ENCODE results near the gene IKZF2.

IKZF2 gene

DNA sequence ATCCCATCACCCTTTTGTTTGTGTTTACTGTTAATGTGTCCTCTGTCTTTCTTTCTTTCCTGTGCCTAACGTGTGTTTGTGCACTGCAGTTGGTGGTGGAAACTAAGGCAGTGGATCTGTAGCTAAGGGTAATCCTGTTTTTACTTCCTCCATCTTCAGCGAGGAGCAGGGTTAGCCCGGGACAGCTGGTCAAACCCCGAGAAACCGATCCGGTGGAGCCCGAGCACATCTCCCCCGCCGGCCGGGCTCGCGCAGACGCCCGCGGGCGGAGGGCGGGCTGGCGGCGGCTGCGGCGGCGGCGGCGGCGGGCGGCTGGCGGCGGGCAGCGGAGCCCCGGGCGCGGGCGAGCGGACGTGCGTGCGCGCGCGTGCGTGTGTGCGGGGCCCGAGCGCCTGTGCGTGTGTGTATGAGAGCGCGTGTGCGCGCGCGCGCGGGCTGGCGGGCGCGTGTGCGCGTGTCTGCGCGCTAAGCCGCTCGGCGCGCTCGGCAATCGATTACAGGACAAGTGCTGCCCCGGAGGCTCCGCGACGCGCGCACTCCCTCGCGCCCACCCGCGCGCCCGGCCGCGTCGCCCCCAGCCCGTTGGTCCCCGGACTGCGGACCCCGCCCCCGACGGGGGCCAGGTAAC, at the start of gene IKZF2:
Gene IKZF2 (minus strand): TSS at position 176 of the 628 bp plus-strand sequence. CDS start 2,983 bp downstream, outside the sequence.
- DNase-seq, result peak; percentile 95

DNA sequence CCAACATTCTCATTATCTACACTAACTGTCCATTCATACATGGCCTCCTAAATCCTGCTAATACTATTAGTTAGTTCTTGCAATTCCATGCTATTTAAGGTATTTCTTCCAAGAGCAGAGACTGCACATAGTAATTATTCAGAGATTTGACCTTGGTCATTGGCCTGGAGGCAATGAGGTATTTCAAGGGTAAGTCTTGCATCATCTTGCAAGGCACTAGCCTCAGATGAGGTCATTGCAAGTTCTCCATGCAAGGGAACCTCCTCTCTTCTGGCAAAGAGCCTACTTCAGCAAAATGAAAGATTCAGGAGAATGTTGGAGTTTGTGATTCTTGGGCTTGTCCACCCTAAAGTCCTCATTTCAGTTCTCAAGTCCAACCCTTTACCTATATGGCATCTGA, 48.5 kb upstream of the IKZF2 start:
- no peak for DNase-seq

DNA sequence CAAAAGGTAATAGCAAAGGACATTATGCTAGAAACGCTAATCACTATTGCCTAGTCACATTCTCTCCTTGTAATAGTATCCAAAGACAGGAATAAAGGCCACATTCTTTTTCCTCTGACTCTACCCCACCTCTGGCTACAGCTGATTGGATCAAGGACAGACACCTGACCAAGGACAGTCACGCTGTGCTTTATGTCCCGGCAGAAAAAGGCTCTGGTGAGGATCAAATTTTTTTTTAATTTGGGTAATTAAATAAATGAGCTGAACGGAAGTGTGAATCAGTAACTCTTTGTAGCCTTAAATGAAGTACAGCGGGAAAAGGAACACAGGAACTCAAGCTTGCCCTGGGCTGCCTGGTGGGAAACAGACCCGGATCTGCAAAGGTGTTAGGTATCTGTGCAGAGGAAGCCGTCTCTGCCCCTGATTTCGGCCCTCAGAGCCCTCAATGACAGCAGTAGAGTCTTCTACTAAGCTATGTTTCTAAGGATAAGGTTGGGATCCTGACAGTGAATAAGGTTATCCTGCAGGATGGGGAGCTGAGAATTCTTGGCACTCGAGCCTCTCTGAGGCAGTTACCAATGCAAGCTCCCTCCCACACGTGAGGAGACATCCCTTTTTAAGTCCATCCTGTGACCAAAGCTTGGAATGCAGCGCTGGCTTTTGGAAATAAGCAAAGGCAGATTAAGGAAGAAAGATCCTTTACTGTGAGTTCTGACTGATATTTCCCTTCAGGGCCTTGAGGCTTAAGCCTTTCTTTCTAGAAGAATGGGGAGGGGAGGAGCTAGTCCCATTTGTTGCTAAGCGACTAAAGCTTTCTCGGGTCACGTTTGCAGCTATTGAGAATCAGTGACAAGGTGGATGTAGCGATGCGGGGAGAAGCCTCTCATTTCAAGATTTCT, 37.8 kb upstream of the IKZF2 start:
- no peak for DNase-seq

DNA sequence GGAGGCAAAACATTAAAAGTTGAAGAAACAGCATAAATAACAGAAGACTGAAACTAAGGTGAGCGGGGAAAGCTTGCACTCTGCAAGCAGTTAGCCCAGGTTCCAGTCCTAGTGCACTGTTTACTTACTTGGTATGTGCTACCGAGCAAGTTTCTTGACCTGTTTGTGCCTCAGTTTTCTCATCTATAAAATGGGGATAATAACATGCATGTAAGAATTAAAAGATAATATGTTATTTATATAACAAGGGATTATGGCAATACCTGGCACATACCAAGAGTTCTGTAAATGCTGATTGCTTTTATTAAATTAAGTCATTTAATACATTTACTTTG, 37.1 kb upstream of the IKZF2 start:
- no peak for DNase-seq

DNA sequence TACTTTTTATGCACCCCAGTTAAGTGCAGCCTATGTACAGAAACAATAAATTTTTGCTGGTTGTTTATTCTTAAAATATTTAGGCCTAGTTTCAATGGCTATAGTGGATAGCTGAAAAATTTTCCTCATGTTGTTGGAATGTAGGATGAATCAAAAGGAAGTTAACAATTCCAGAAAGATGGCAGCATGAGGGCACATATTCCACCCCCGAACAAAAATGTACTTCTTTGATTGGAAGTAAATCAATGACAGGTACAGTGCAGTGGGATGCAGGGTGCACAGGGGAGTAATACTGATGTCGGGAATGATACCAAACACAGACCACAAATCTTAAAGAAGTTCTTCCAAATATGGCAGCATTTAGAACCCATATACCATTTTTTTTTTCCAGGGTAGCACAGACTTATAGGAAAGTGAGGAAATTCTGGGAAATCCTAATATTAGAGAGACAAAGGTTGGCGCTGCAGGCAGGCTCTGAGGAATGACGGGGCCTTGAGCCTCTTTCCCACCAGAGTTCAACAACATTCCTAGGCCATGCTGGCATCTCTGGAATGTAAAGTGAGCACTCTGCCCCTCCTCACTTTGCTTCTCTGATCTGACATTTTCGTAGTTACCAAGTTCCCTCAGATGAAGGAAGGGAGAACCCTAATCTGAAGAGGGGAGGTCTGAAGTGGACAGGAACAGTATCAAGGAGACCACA, 36.6 kb upstream of the IKZF2 start:
- no peak for DNase-seq

DNA sequence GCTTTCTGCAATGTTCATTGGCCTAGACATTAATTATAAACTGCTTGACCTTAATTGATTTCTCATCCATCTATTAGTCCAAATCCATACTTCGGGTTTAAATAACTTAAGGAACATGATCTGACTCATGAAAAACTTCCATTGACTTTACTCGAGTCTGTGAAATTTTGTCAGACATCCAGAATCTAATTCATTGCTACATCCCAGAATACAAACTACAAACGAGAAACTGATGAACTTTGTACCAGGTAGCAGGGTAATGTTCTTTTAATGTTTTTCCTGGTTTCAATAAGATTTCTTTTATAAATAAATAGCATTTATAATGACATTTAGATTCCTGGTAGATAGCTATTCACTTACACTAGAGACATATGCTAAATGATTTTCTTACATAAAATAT, 36.0 kb upstream of the IKZF2 start:
- no peak for DNase-seq

DNA sequence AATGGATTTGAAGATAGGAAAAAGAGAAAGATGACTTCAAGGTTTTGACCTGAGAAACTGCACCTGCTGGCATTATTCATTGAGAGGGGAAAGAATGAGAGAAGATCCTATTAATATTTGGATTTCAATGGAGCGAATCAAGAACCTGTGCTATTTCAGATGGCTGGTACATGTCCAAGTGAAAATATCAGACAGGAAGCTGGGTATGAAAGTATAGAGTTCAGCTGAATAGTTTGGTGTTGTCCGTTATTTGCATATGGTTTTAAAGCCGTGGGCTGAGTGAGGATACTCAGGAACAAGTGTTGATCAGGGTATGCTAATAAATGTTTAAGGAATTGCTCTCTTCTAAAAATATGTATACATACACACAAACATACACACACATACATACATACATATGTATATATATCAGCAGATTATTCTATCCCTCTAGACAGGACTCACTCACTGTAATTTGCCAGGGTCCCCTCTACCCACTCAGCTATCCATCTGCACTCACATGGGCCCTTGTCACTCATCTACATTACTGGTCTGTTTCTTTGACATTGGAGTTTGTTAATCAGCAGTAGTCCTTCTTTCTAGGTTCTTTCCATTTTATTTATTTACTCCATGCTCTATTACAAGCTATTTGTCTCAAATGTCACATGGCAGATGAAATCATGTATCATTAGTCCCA, 33.9 kb upstream of the IKZF2 start:
- DNase-seq, result no peak

DNA sequence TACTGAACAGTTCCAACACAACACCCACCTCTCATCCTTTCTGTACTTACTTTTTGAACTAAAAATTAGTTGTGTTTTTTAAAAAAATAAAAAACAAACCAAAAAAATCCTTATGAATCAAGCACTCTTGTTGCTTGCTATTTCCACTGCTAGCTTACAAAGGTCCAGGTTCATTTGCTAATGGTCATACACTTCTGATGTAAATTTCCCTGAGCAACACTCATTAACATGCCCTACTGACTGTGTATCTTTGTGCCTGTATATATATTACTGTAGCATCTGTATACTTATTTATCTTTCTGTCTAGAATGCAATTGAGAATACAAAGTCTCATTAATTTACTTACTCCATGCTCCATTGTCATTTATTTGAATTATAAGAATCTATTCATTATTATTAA, 30.3 kb upstream of the IKZF2 start:
- DNase-seq, result no peak

DNA sequence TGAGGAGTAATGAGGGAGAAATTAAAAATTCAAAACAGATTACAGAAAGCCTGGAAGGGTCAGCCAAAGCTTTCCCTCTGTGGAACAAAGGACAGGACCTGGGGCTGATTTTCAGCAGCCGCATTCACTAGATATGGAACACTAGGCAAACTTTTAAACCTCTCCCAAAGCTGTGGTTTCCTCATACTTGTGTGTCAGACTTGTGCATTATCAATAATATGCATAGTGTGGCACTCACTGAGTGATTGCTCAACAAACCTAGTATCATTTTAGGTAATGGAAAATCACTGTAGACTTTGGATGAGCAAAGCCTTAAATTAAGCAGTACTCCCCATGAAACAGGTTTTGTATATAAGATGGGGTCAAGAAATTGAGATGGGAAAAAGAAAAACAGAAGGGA, 26.3 kb upstream of the IKZF2 start:
- DNase-seq, result no peak

DNA sequence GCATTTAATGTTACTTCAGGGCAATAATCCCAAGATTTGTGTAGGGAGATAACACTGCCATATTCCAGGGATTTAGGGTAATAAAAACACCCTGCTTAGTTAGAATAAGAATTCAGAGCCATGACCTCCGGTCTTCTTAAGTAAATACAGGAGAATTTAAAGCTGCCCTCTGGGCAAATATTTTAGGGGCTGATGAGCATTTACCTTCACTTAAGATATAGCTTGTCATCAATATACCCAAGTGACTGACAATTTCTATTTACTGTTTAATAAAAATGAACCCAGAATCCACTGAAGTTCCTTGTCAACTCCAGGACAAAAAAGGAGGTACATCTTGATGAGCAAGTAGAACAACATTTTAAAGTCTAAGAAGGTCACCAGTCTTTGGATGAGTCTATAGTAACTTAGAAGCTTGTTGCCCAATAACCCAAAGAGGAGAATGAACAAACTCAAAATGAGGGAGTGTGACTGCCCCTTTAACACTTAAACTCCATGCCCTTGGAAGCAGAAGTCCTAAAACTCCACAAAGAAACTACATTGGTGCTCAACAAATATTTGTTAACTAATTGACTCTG, 24.3 kb upstream of the IKZF2 start:
- DNase-seq, result no peak

DNA sequence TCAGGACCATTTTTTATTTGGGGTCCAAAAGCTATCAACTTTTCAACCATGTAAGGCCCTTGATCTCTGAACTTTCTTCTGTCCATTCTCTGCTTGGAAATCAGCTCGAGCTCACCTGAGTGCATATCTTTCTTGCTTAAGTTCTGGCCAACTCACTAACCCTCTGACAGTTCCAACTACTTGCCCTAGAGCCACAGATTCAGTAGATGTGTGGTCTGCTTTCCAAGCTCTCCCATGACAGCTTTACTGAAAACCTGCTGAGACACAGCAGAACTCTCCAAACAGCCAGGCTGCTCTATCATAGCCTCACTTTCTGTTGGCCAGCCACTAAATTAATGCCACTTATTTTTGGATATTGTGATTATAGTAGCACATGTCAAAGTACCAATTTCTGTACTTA, 21.2 kb upstream of the IKZF2 start:
- DNase-seq, result no peak

DNA sequence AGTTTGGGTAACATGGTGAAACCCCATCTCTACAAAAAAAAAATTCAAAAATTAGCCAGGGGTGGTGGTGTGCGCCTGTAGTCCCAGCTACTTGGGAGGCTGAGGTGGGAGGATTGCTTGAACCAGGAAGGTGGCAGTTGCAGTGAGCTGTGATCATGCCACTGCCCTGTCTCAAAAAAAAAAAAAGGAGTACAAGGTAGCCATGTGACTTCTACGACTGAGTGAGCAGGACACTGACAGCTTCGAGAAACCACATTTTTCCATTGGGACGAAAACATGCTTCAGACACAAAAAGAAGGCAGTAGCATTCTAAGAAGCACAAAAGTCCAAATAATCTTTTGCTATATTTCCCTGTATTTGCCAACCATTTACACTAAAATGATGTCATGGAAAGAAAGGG, 19.7 kb upstream of the IKZF2 start:
- no peak for DNase-seq

DNA sequence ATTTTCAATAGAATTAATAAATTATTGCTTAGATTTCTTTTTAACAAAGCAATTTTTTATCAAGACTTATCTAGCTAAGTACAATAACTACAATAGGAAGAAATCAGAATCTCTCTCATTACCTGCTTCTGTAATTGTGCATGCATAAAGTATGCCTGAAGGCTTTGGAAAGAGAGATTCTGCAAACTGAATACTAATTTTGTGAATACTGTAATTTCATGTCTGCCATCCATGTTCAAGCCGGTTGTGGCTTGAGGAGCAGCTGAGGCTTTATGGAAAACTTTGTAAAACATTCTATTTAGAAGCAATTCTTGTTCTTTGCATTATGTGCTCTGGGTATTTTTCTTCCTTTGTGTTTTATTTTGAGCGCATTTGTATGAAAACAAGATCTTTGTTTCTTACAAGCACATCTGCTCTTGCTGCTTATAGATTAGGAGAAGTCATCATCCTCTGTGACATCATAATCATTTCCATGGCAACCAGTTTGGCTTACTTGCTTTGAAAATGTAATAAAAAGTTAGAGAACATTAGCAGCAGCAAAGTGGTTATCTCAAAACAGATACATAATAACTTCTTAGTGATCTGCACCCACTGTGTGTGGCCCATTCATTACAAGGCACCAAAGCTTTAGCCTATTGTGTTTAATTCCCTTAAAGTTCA, 16.0 kb upstream of the IKZF2 start:
- no peak for DNase-seq

DNA sequence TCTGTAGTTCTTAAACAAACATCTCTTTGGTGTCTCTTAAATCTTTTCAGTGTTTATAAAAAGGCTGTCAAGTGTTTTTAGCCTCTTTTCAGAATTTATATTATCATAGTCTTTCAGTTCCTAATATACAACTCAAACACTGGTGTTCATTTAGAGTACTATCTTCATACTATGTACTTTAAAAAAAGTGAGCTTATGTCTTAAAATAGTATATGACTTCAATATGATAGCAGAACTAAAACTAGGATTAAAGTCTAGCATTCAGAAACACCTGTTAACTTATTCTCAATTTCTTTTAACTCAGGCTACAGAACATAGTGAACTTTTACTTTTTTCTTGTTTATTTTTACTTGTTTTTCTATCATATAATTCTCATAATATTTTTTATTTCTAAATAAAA, 14.7 kb upstream of the IKZF2 start:
- DNase-seq, result no peak

DNA sequence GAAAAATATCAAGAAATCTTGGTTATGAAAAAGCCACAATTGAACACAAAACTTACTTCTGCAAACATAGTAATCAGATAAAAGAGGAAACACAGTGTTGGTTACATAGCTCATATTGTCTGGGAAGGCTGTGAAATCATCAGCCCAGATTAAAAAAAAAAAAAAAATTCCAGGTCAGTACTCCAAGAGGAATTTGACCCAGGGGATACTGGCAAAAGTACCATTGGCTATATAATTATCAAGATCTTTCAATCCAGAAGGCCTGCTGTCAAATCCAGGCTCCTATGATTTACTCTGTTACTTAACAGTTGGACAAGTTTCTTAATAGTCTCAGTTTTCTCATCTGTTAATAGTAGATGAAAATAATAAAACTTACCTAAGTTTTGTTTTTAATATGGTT, 12.9 kb upstream of the IKZF2 start:
- no peak for DNase-seq

DNA sequence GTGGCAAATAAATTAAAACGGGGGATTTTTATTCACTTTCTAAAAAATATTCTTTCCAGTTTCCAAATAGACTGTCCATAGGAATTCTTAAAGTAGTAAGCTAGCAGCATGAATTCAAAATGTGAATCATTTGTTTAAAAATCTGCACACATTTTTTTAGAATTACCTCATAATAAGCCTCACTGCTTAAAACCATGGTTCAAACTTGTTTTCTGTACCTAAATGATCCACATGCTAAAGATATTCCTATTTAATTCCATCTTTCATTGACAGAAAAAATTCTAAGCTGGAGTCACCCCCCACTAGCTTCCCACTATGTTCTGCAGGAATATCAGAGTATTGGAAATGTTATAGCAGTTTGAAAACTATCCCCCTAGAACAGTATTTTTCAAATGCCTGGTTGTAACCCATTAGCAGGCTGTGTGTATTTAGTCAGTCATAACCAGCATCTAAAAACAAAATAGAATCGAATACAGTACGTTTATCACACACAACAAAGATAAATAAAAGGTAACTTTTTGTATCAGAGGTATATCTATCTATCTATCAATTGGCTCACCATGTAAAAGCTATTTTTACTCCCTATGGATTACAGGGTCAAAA, 11.2 kb upstream of the IKZF2 start:
- DNase-seq, result no peak

DNA sequence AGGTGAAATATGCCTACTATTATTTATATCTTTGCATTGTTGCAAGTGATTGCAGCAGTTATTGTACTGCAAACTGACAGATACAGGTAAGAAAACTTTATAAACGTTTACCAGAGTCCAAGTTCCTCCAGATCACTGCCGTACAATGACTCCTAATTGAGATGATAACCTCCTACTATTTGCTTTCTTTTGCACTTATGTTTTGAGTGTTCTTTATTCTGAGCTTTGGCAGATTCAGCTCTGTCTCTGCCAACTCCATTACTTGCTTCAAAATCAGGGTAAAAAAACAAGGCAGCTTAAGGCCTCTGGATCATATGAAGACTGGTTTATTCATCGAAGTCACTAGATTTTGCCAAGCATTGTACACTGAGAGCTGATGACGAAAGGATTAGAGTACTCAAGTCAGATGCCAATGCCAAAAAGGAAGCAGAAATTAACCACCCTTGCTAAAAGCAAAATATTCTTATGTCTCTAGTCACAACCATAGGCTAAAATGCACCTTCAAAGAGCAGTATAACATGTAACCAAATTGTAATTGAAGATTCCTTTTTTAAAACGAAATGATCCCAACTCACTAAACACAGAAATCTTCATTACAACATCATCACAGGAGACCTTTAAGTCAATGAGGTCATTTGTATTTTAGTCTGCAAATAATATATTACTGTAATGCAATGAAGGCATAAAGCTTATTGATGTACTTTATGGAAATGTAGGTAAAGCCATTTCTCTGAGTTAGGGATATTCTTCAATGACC, 10.5 kb upstream of the IKZF2 start:
- DNase-seq, result no peak

DNA sequence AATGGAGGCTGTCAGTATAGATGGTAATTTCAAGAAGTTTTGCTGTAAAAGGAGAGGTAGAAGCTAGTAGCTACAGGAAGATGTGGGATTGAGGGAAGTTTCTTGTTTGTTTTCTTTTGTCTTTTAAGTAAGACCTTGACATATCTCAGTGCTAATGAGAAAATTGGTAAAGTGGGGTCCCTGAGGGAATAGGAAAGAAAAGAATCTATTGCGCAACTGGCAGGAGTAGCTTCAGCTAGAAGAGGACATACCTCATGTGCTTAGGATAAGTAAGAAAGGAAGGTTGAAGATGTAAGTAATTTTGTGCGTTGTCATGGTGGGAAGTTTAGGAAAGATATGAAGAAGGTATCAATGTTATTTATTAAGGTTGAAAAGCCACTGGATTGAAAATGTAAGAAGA, 8.4 kb upstream of the IKZF2 start:
- DNase-seq, result no peak

DNA sequence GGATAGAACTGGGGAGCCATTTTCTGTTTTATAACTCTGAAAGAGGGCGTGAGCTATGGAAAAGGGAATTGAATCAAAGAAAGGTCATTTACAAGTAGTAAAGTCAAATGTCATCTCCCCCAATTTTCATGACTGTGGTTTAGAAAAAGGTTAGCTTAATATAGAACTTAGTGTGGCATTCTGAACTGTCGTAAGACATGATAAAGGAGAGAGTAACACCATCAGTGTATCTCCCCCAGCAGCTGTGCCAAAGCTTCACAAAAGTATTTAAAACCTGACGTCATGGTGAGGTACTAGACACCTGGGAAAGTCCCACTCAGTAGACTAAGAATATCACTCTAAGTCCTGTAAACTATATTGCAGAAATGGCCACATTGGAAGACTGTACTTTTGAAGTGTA, 5.8 kb upstream of the IKZF2 start:
- DNase-seq, result no peak

DNA sequence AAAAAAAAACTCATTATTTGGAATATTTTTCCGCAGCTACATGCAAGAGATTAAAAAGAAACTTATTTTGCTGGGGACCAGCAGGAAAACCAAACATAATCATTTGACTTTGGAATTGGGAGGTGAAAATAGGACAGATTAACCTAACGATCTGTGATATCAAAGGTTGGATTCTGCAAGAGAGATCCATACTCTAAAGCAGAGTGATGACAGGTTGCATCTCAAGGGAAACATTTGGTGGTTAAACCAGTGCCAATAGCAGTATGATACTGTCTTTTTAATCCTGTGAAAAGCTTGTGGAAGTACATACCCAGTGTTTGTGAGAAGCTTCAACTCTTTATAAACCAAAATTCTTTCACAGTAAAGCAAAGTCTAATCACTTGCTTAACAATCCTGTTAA, 5.3 kb upstream of the IKZF2 start:
- DNase-seq, result no peak

DNA sequence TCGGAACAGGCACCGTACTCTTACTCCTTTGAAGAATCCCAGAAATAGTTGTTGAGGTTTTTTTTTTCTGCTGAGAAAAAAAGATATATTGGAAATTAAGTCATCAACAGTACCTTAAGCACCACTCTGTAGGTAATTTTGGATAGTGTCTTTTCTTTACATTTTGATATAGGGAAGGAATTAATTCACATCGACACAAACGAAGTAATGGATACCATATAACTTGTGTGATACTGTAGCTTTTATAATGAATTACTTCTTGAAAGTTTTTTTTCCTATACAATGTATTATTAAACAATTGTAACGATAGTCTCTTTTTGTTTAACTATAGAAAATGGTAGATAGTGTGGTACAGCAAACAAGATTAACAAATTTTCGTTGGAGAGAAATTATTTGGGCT, 1.5 kb upstream of the IKZF2 start:
- DNase-seq, result no peak
